Activated T-cell treated with anti-CD3 and anti-CD28 coated beads, Interleukin-2, amount 50 U/mL, for 24 hours (primary cell): ENCODE results near the gene SPACA4.

Source experiments
- DNase-seq: peaks from one replicate; pipeline ENCODE4 v3.0.0-alpha.2; 2020
- H3K27ac Mint-ChIP-seq: 2 replicates; pipeline ENCODE4 v1.8.0; 2020; ENCODE audit warnings: mild to moderate bottlenecking, mixed read lengths
- H3K27me3 Mint-ChIP-seq: 2 replicates; pipeline ENCODE4 v1.8.0; 2020; ENCODE audit warnings: mixed read lengths
- H3K36me3 Mint-ChIP-seq: 2 replicates; pipeline ENCODE4 v1.8.0; 2020; ENCODE audit warnings: low read depth, mixed read lengths
- H3K4me1 Mint-ChIP-seq: 2 replicates; pipeline ENCODE4 v1.8.0; 2020; ENCODE audit warnings: low read depth, mixed read lengths
- H3K4me3 Mint-ChIP-seq: 2 replicates; pipeline ENCODE4 v1.8.0; 2020; ENCODE audit warnings: mild to moderate bottlenecking, moderate library complexity, mixed read lengths
- H3K9me3 Mint-ChIP-seq: 2 replicates; pipeline ENCODE4 v1.8.0; 2020; ENCODE audit warnings: mixed read lengths

SPACA4 gene

GRCh38 chr19:48587387-48587786, 19.2 kb upstream of the SPACA4 start:
- no peak overlapping the region for H3K4me3 Mint-ChIP-seq
- H3K4me1 Mint-ChIP-seq: peaks cover 18% of the 10 kb centered on the region
- H3K36me3 Mint-ChIP-seq: no peaks in the 10 kb centered on the region
- no peaks in the 10 kb centered on the region for H3K27me3 Mint-ChIP-seq
- no peak overlapping the region for H3K27ac Mint-ChIP-seq
- DNase-seq: no peak
- H3K9me3 Mint-ChIP-seq: no peaks in the 10 kb centered on the region

- H3K27ac Mint-ChIP-seq: peak overlapping the region; percentile 81
- H3K36me3 Mint-ChIP-seq: no peaks in the 10 kb centered on the region
- H3K9me3 Mint-ChIP-seq: no peaks in the 10 kb centered on the region
- peaks cover 20% of the 10 kb centered on the region for H3K4me1 Mint-ChIP-seq
- no peaks in the 10 kb centered on the region for H3K27me3 Mint-ChIP-seq
- DNase-seq: peak; percentile 91
- peak overlapping the region; percentile 59 for H3K4me3 Mint-ChIP-seq
Measured at GRCh38 chr19:48588670-48589401, 17.7 kb upstream of the SPACA4 start.

GRCh38 chr19:48591021-48591420, 15.5 kb upstream of the SPACA4 start:
- Mint-ChIP-seq H3K27ac (no peak overlapping the region), H3K4me1 (peaks cover 16% of the 10 kb centered on the region), H3K36me3 (no peaks in the 10 kb centered on the region), H3K4me3 (no peak overlapping the region), H3K27me3 (no peaks in the 10 kb centered on the region), H3K9me3 (no peaks in the 10 kb centered on the region)
- DNase-seq: no peak

DNA sequence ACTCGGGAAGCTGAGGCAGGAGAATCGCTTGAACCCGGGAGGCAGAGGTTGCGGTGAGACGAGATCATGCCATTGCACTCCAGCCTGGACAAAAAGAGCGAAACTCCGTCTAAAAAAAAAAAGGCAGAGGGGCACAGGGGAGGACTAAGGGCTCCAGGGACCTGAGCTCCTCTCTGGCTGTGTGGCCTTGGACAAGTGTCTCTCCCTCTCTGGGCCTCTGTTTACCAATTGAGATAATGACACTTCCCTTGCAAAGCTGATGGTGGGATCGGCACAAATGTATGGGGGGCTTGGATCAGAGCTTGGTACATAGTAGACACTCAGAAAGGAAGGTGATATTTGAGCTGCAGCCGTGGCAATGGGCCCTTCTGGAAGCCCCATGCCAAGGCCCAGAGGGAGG, 11.4 kb upstream of the SPACA4 start:
- DNase-seq: no peak
- no peaks in the 10 kb centered on the region for H3K9me3 Mint-ChIP-seq
- peak overlapping the region; percentile 16 for H3K4me3 Mint-ChIP-seq
- H3K27ac Mint-ChIP-seq: peak overlapping the region; percentile 37
- H3K4me1 Mint-ChIP-seq: peaks cover 11% of the 10 kb centered on the region
- H3K36me3 Mint-ChIP-seq: no peaks in the 10 kb centered on the region
- no peaks in the 10 kb centered on the region for H3K27me3 Mint-ChIP-seq

- peaks cover 11% of the 10 kb centered on the region for H3K4me1 Mint-ChIP-seq
- H3K36me3 Mint-ChIP-seq: no peaks in the 10 kb centered on the region
- H3K9me3 Mint-ChIP-seq: no peaks in the 10 kb centered on the region
- H3K4me3 Mint-ChIP-seq: peak overlapping the region; percentile 74
- DNase-seq: no peak
- H3K27ac Mint-ChIP-seq: no peak overlapping the region
- no peaks in the 10 kb centered on the region for H3K27me3 Mint-ChIP-seq
Measured at GRCh38 chr19:48595833-48596232, 10.7 kb upstream of the SPACA4 start.

- Mint-ChIP-seq H3K27me3 (no peaks in the 10 kb centered on the region), H3K4me1 (peaks cover 11% of the 10 kb centered on the region), H3K36me3 (no peaks in the 10 kb centered on the region), H3K4me3 (peak overlapping the region; percentile 74), H3K27ac (peak overlapping the region; percentile 40), H3K9me3 (no peaks in the 10 kb centered on the region)
- DNase-seq: no peak
Measured at GRCh38 chr19:48596237-48596636, 10.3 kb upstream of the SPACA4 start.

GRCh38 chr19:48596679-48597465, 9.7 kb upstream of the SPACA4 start:
- DNase-seq: peak; percentile 63
- H3K27me3 Mint-ChIP-seq: no peaks in the 10 kb centered on the region
- H3K36me3 Mint-ChIP-seq: no peaks in the 10 kb centered on the region
- H3K9me3 Mint-ChIP-seq: no peaks in the 10 kb centered on the region
- H3K4me3 Mint-ChIP-seq: peak overlapping the region; percentile 74
- H3K4me1 Mint-ChIP-seq: peaks cover 11% of the 10 kb centered on the region
- H3K27ac Mint-ChIP-seq: peak overlapping the region; percentile 90

DNA sequence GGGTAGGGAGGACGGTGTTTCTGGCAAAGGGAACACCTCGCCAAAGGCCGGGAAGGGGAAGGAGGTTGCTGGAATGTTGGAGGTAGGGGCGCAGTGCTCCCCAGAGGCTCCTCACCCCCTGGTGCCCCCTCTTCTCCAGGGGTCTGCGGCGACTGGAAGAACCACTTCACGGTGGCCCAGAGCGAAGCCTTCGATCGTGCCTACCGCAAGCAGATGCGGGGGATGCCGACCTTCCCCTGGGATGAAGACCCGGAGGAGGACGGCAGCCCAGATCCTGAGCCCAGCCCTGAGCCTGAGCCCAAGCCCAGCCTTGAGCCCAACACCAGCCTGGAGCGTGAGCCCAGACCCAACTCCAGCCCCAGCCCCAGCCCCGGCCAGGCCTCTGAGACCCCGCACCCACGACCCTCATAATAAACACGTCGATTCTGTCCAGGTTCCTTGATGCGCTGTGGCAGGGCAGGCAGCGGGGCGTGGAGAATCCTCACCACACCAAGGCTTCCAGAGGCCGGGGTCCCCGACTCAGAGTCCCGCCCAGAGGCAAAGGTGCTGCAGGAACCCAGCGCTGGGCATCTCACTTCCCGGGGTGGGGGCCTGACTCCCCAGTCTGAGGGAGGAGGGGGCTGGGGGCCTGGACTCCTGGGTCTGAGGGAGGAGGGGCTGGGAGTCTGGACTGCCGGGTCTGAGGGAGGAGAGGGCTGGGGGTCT, 7.4 kb upstream of the SPACA4 start:
- no peaks in the 10 kb centered on the region for H3K27me3 Mint-ChIP-seq
- no peak overlapping the region for H3K4me3 Mint-ChIP-seq
- H3K9me3 Mint-ChIP-seq: no peaks in the 10 kb centered on the region
- H3K36me3 Mint-ChIP-seq: peaks cover 3% of the 10 kb centered on the region
- DNase-seq: no peak
- no peak overlapping the region for H3K27ac Mint-ChIP-seq
- H3K4me1 Mint-ChIP-seq: peaks cover 9% of the 10 kb centered on the region

- Mint-ChIP-seq H3K36me3 (peaks cover 3% of the 10 kb centered on the region), H3K4me1 (peaks cover 7% of the 10 kb centered on the region), H3K9me3 (no peaks in the 10 kb centered on the region), H3K27ac (no peak overlapping the region), H3K27me3 (no peaks in the 10 kb centered on the region), H3K4me3 (no peak overlapping the region)
- no peak for DNase-seq
Measured at GRCh38 chr19:48600679-48601417, 5.7 kb upstream of the SPACA4 start.

GRCh38 chr19:48603001-48603400, 3.5 kb upstream of the SPACA4 start:
- Mint-ChIP-seq H3K4me1 (no peaks in the 10 kb centered on the region), H3K27ac (no peak overlapping the region), H3K27me3 (no peaks in the 10 kb centered on the region), H3K9me3 (no peaks in the 10 kb centered on the region), H3K4me3 (no peak overlapping the region), H3K36me3 (peaks cover 3% of the 10 kb centered on the region)
- DNase-seq: no peak

GRCh38 chr19:48603449-48603848, 3.1 kb upstream of the SPACA4 start:
- Mint-ChIP-seq H3K36me3 (peaks cover 3% of the 10 kb centered on the region), H3K4me3 (no peak overlapping the region), H3K27ac (no peak overlapping the region), H3K4me1 (no peaks in the 10 kb centered on the region), H3K9me3 (no peaks in the 10 kb centered on the region), H3K27me3 (no peaks in the 10 kb centered on the region)
- DNase-seq: no peak

DNA sequence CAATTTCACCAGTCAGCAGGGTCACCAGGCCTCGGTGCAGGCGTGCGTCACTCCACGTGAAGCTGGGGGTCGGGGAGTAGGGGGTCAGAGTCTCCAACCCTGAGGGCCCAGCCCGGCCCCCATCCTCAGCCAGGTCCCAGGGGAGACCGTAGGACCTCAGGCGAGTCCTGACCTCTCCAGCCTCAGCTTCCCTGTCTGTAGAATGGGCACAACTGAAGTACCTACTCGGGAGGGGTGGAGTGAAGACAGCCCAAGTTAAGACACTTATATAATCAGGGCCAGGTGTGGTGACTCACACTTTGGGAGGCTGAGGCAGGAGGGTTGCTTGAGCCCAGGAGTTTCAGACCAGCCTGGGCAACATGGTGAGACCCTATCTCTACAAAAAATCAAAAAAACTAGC, 2.7 kb upstream of the SPACA4 start:
- peaks cover 3% of the 10 kb centered on the region for H3K36me3 Mint-ChIP-seq
- H3K27ac Mint-ChIP-seq: no peak overlapping the region
- no peak overlapping the region for H3K4me3 Mint-ChIP-seq
- peaks cover 3% of the 10 kb centered on the region for H3K4me1 Mint-ChIP-seq
- no peaks in the 10 kb centered on the region for H3K9me3 Mint-ChIP-seq
- H3K27me3 Mint-ChIP-seq: no peaks in the 10 kb centered on the region
- DNase-seq: no peak

DNA sequence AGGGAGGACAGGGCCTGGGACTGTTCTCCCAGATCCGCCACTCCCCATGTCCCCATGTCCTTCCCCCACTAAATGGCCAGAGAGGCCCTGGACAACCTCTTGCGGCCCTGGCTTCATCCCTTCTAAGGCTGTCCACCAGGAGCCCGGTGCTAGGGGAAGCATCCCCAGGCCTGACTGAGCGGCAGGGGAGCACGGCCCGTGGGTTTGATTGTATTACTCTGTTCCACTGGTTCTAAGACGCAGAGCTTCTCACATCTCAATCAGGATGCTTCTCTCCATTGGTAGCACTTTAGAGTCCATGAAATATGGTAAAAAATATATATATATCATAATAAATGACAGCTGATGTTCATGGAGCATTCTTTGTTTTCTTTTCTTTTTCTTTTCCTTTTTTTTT, 815 bp downstream of the SPACA4 start:
- Mint-ChIP-seq H3K27ac (no peak overlapping the region), H3K4me1 (peaks cover 4% of the 10 kb centered on the region), H3K9me3 (no peaks in the 10 kb centered on the region), H3K27me3 (no peaks in the 10 kb centered on the region), H3K4me3 (no peak overlapping the region), H3K36me3 (peaks cover 7% of the 10 kb centered on the region)
- DNase-seq: no peak

- H3K4me3 Mint-ChIP-seq: no peak overlapping the region
- H3K4me1 Mint-ChIP-seq: peaks cover 4% of the 10 kb centered on the region
- H3K9me3 Mint-ChIP-seq: no peaks in the 10 kb centered on the region
- peak; percentile 64 for DNase-seq
- no peaks in the 10 kb centered on the region for H3K27me3 Mint-ChIP-seq
- peaks cover 10% of the 10 kb centered on the region for H3K36me3 Mint-ChIP-seq
- peak overlapping the region; percentile 73 for H3K27ac Mint-ChIP-seq
Measured at GRCh38 chr19:48608798-48609263, 2.3 kb downstream of the SPACA4 start.
